Activated CD4-positive, alpha-beta T cell treated with anti-CD3 and anti-CD28 coated beads, Interleukin-2, amount 50 U/mL, for 48 hours (primary cell): ENCODE measurements around the gene RTF1.
"Not testable (repeated sequence)": the region's sequence is repeated elsewhere in the genome, so short reads cannot be mapped to it uniquely, and the experiment has no call there.

ENCODE experiments used
- DNase-seq, 2 experiments: peaks; one replicate each; pipeline ENCODE4 v3.0.0-alpha.2; 2020

The RTF1 gene

DNA sequence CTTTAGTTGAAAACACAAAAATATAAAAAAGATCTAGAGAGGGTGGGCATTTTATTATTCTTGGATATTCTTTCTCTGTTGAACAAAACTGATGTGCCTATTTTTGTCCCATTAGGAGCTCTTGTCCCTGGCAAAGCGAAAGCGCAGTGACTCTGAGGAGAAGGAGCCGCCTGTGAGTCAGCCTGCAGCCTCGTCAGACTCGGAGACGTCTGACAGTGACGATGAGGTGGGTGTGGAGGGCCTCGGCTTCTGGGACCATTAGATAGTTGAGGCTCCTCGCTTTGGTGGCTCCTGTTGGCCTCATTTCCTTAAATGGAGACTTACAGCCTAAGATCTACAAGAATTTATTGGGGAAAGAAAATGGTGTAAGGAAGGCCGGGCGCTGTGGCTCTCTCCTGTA is 21.3 kb downstream of the RTF1 start:
- no peak for DNase-seq

DNA sequence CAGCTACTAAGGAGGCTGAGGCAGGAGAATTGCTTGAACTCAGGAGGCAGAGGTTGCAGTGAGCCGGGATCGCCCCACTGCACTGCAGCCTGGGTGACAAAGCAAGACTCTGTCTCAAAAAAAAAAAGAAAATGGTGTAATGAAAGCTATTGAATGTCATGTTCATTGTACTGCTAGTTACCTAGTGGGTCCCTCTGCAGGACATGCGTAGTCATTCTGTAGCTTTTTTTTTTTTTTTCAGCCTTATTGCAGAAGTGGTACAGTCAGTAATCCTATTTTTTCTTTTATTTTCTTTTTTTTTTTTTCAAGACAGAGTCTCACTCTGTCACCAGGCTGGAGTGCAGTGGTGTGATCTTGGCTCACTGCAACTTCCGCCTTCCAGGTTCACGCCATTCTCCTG is 21.9 kb downstream of the RTF1 start:
- not testable (repeated sequence) for DNase-seq

DNA sequence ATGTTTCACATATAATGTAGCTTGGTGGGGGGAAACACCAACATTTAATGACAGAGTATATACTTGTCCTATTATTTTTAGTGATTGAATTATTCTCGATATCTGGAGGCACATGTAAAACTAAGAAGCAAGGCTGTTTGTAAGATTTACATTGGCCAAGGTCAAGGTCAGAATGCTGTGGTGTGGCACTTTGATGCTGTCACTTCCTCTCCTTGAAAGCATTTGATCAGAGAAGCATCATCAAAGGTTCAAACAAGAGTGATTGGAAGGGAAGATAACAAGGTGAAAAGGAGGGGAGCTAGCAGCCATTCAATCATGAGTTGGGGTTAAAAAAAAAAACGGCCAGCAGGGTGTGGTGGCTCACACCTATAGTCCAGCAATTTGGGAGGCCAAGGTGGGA is 26.4 kb downstream of the RTF1 start:
- DNase-seq, result no peak

DNA sequence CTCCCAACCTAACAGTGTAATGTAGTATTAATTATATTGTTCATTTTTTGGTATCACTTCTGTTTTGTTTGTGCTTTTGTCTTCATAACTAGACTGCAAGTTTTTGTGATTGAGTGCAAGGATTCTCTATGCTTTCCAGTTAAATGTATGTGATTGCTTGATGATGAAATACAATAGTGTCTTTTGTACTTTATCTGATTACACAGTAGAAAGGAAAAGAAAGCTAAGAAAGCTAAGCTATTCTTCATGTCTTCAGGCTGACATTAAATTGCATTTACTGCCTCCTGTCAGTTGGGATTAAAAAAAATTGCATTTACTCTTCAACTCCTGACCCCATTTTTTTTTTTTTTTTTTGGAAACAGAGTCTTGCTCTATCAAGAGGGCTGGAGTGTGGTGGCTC is 28.5 kb downstream of the RTF1 start:
- DNase-seq, result no peak

DNA sequence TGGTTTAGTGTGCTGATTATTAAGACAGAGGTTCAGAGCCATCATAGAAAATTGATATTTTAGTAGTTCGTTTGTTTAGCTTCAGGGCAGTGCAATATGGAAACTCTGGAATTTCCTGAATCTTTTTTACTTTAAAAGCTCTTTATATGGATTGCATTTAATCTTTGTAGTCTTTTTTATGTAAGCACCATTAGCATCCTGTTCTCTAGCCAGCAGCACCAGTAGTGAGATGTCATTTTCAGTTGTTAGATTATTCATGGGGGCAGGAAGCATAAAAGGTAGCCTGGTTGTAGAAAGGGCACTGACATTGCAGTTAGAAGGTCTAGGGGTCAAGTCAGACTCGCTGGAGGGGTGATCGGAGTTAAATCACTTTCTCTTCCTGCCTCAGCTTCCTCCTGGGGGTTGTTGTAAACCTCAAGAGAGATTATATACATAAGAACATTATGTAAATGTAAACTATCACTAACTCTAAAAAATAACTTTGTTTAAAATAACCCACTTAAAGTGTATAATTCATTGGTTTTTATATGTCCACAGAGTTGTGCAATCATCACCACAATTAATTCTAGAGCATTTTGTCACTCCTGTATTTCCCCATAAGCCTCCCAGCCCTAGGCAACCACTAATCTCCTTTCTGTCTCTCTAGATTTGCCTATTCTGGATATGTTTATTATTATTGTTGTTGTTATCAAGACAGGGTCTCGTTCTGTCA is 45.3 kb downstream of the RTF1 start:
- no peak for DNase-seq

DNA sequence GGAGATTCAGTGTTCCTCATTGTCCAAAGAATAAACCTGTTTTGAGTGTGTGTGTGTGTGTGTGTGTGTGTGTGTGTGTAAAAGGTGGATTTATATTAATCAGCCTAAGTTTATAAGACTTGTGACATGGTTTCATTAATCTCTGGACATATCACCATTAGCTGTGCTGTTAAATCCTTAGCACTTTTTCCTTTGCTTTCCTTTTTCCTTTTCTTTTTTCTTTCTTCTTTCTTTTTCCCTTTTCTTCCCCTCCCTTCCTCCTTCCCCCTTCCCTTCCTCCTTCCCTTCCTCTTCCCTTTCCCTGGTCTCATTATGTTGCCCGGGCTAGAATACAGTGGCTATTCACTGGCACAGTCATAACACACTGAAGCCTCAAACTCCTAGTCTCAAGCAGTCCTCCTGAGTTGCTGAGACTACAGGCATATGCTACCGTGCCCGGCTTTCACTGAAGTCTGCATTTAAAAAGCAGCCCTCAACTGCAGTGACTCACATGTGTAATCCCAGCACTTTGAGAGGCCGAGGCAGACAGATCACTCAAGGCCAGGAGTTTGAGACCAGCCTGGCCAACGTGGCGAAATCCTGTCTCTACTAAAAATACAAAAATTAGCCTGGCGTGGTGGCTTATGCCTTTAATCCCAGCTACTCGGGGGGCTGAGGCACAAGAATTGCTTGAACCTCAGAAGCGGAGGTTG is 48.1 kb downstream of the RTF1 start:
- DNase-seq, result no peak

DNA sequence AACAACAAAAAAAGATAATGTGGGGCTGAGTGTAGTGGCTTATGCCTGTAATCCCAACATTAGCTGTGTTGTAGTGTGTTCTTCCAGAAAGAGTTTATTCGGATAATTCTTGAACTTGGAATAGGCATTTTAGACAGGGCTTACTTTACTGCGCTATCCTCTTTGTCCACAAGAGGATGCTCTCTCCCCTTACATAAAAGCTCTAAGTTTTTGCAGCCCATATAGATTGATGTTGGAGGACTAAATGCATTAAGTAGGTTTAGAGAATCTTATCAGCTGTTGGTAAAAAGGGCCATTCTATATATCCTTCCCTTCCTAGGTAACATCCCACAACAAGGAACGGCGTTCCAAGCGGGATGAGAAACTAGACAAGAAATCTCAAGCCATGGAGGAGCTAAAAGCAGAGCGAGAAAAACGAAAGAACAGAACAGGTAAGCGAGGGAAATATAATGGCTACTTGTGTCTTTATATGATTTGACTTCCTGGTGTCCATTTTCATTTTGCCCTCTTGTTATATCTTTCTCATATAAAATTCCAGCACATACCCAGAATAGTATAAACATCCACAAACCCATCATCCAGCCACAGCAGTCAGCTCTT is 49.0 kb downstream of the RTF1 start:
- DNase-seq, result no peak

DNA sequence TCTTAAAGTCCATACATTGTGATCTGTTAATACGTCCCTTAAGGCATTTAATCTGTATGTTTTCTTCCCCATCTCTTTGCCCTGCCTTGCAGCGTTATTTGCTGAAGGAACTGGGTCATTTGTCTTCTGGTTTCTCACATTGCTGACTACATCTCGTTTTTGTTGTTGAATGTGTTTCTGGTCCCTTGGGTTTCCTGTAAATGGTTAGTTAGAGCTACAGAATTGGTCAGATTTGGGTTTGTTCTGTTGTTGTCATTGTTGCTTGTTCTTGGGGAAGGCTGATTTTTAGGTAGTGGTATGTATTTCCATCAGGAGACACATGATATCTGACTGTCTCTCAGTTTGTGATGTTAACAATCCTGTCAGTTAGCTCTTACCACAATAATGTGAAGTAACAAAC is 49.8 kb downstream of the RTF1 start:
- DNase-seq, result no peak

DNA sequence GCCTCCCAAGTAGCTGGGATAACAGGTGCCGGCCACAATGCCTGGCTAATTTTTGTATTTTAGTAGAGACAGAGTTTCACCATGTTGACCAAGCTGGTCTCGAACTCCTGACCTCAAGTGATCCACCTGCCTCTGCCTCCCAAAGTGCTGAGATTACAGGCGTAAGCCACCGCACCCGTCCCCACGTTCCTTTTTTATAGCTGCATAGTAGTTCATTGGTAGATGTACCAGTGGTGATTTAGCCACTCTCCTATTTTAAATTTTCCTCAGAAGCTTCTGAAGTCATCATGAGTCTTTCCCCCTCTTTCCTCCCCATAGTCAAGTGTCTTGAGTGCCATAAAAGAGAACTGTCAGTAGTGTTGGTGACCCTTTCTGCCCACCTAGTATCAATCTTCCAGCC is 52.7 kb downstream of the RTF1 start:
- not testable (repeated sequence) for DNase-seq

DNA sequence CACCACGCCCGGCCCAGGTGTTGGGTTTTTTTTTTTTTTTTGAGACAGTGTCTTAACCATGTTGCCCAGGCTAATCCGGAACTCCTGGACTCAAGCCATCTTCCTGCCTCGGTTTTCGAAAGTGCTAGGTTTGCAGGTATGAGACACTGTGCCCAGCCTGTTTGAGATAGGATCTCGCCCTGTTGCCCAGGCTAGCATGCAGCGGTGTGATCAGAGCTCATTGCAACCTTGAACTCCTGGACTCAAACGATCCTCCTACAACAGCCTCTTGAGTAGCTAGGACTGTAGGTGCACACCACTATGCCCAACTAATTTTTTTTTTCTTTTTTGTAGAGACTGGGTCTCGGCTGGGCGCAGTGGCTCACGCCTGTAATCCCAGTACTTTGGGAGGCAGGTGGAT is 56.5 kb downstream of the RTF1 start:
- no peak for DNase-seq

DNA sequence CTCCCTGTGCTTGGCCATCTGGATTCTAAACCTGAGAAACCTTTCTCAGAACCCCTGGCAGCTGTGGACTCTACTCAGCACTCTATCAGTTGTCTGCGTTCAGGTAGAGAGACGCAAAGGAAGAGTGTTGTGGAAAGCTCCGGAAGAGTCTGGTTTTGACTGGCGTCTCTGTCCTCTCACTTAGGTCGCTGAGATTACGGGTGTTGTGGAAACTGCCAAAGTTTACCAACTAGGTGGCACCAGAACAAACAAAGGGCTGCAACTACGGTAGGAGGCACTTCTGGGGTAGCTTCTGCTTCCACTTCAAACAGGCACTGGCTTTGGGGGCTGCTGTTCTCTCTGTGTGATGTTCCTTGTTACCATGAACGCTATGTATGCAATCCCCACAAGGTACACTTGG is 57.5 kb downstream of the RTF1 start:
- no peak for DNase-seq

DNA sequence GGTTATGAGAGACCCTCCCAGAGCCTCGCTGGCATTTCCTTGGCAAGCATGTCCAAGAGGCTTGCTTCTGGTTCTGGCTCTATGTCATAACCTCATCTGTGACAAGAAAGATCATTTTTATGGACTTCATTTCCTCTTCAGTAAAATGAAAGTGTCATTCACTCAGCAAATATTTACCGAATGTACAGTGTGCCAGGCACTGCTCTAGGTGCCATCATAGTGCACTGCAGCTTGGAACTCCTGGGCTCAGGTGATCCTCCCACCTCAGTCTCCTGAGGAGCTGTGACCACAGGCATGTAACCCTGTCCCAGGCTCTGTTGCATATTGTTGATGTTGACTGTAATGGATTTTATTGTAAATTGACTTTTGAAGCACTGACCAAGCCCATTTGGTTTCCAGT is 58.0 kb downstream of the RTF1 start:
- DNase-seq, result no peak

DNA sequence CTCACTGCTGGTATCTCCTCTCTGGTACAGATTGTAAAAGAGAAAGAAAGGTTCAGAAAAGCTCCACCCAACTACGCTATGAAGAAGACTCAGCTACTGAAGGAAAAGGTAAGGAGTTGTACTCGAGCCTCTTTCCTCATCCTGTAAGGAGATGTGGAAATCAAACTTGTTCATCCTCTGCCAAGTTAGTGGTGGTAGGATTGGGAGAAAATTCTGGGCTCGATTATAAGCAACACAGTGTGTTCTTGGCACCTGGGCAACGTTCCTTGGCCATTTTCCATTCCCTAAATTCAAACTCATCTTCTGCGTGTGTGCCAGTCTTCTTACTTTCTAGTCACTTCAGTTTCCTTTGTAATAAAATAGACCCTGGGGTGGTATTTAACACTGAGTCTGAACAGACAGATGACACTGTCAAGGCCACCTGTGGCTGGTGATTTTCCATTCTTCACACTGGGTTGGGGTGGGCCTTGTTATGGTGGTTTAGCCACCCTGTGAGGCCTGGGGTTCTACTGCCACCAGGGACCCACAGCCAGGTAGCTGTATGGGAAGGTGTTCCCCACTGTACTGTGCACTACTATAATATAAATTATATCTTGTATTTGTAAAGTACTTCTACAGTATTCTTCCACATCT is 59.6 kb downstream of the RTF1 start:
- DNase-seq, result no peak

DNA sequence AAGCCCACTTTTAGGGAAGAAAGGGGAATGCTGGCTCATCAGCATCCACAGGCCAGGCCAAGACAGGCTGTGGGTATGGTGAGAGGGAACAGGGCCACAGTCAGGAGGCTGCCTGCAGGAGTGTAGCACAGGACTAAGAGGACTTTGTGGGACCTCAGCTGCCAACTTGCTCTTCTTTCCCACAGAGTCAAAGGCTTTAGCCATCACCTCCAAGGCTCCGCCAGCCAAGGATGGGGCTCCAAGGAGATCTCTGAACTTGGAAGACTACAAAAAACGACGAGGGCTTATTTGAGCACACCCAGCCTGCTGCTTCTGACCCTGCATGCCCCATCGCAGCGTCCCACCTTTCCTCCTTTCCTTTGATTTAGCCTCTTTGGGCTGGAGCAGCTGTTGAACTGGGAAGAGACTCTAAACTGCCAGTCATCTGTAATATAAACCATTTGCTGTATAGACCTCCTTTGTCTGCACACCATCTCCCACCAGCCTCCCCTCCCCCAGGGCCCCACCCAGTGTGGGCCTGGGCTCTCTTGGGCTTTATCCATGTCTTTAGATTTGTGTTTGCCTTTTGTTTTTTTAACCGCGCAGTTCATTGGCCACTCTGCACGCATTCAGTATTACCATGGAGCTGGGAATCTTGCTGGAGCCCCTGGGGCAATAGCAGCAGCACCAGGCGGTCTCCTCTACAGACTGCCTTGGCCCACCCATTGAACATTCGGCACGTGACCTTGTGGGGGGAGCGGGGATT is 63.7 kb downstream of the RTF1 start:
- no peak for DNase-seq

DNA sequence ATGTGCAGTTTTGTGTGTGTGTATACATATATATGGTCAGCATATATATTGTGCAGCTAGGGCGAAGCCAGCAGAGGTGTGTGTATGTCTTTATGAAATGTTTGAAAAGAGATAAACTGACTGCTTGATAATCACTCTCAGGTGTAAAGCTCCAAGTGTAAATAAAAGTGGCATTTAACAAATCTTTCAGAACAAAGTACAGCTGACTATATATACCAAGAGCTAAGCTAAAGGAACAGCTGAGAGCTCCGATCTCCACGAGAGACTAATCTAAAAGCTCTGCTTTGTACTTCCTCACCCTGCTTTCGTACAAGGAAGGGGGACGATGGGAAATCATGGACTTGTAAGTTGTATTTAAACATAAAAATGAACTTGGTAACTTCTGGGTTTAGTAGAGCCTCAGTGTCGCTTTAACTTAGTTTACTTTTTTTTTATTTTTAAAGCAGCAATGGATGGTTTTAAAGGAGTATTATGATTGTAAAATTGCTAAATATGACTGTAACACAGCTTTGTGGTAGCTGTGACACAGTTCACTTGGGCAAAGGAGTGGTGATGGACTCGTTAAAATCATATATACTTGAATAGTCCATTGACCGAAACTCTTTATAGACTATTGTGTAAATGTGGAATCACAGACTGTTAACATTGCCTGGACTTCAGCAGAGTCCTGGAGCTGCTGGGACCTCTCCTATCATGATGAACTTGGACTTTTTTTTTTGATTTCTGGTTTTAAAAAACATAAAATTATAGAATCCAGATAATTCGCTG is 65.4 kb downstream of the RTF1 start:
- no peak for DNase-seq

DNA sequence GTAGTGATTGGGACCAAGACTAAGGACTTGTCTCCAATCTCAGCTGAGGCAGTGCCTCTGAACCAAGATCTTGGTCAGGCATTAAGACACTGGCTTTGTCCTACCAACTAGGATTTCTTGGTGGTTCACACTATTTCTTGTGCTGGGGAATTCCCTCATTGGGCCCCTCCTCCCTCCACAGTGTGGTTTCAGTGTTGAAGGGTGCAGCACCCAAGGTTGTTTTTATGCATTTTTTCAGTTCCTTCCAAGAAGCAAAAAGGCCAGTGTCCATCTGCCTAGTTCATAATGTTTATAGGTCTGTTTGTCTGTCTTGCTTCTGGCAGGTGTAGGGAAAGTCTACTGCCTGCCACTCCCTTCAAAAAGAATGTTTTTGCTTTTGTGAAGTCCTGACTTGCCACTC is 66.2 kb downstream of the RTF1 start:
- DNase-seq, result peak in 1 of 2 experiments; percentile 53

DNA sequence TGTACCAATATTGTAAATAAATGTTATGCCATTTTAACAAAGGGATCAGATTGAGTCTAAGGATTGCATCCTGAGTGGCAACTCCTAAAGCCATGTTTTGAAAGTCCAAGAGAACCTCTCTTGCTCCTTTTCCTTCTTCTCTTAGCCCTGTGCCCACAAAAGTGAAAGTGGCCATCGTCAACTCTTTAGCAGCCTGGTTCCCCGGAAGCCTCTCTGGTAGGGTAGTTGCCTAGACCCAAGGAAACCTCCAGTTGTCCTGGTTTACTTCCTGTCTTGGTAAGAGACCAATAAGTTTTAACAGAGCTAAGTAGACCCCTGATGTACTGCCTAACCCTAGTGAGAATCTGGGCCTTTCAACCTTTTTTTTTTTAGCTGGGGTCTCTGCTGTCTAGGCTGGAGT is 66.6 kb downstream of the RTF1 start:
- DNase-seq, result no peak

DNA sequence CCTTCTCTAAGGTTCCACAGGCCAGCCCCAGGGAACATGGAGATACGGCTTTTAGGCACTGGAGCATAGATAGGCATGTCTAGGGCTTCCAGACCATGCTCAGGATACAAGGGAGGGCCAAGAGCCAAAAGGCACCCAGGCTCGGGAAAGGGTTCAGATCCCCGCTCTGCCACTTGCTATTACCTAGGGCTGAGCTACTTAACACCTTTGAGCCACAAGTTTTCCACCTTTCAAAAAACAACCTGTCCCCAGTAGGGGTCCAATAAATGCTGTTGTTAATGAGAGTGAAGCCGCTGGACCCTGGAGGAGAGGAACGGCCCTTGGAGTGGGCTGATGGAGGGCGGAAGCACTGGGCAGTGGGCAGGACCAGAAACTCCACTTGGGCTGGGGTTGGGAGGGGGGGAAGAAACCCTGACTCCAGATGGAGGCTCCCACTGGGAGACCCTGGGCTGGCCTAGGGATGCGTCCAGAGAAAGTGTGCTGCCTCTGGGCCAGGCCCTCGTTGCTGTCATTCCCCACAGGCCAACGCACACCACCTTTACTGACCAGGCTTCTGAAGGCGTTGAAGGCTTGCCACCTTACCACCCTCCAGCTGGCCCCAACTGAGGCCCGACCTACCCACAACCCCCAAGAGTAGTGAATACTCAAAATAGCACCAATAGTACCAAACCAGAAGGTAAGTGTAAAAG is 68.2 kb downstream of the RTF1 start:
- no peak for DNase-seq

DNA sequence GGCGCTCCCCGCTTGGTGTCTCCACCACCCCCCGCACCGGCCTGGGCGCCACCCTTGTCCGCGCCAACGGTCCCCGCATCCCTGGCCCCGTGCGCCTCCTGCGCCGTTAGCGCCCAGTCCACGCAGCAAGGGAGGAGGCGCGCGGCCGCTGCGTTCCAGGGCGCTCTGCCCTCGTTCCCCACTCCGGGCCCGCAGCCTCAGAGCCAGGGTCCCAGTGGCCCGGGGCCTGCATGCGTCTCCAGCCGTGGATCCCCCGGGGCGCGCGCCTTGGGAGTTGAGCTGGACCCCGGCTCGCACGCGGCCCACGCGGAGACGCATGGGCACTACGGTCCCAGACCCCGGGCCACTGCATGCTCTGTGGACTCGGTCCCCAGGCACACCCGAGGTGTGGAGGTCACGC is 69.4 kb downstream of the RTF1 start:
- no peak for DNase-seq

DNA sequence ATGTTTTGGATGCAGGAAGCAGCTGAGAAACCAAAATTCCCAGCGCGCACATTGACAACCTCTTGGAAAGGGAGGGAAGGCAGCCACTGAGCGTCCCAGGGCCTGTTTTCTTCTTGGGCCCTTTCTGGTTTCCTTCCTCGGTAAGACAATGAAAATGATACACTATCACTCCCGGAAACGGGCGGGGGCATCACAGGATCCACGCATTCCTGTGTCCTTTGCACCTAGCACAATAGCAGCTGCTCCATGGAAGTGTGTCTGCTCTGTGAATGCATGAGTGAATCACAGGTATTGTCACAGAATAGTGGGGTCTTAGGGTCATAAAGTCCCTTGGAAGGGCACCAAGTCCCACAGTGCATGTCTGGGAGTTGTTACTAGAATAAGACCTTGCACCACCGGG is 70.5 kb downstream of the RTF1 start:
- no peak for DNase-seq

DNA sequence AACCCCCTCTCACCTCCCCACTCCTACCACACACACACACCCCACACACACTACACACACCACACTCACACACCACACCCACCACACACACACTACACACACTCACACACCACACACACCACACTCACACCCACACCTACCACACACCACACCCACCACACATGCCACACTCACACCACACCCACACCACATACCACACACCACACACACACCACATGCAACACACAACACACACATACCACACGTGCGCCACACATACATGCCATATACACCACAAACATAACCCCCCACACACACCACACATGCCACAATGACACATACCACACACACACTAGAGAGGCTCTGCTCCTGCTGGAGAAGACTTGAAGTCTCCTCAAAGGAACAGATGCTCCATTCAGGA is 70.9 kb downstream of the RTF1 start:
- DNase-seq, result peak; percentile 50 to 57

DNA sequence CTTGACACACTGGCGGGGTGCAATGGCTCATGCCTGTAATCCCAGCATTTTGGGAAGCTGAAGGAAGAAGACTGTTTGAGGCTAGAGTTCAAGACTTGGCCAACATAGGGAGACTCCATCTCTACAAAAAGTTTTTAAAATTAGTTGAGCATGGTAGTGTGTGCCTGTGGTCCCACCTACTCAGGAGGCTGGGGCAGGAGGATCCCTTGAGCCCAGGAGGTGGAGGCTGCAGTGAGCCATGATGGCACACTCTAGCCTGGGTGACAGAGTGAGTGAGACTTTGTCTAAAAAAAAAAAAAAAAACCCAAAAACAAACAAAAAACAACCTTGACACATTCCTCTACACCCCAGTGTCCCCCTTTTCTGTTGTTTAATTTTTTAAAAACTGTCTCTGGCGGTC is 72.7 kb downstream of the RTF1 start:
- DNase-seq, result no peak
